Hypothalamus (tissue), 51 donors: ENCODE data around the gene SPINK8.
"Not testable (repeated sequence)": the region's sequence is repeated elsewhere in the genome, so short reads cannot be mapped to it uniquely, and the experiment has no call there.

Source experiments
- DNase-seq, 51 donors: peaks; one replicate each; lab custom pipeline; 2025; lab: John Stamatoyannopoulos, UW

SPINK8 gene

GRCh38 chr3:48333346-48334245 lies at the start of gene SPINK8:
Gene SPINK8, minus strand, starts transcription at chr3:48333661. Its CDS starts 5,320 bp downstream, at chr3:48328341.
- not testable (repeated sequence) for DNase-seq

- DNase-seq, result no peak
Observed at GRCh38 chr3:48372862-48373435, 39.5 kb upstream of the SPINK8 start.

- DNase-seq, result no peak
Observed at GRCh38 chr3:48372377-48372770, 38.9 kb upstream of the SPINK8 start.

GRCh38 chr3:48371651-48372376 lies 38.4 kb upstream of the SPINK8 start, which contains the start of gene FBXW12:
Gene FBXW12, plus strand, starts transcription at chr3:48372219. Its CDS starts 549 bp downstream, at chr3:48372768.
- DNase-seq, result no peak

GRCh38 chr3:48370333-48370713 lies 36.9 kb upstream of the SPINK8 start:
- DNase-seq, result no peak

GRCh38 chr3:48369693-48370332 lies 36.4 kb upstream of the SPINK8 start:
- no peak for DNase-seq

- DNase-seq, result peak in 3 of 51 donors; percentile 2 to 13 (median 5)
Observed at GRCh38 chr3:48367201-48367600, 33.7 kb upstream of the SPINK8 start.

GRCh38 chr3:48364840-48365239 lies 31.4 kb upstream of the SPINK8 start:
- DNase-seq, result no peak

- no peak for DNase-seq
Observed at GRCh38 chr3:48361928-48362327, 28.5 kb upstream of the SPINK8 start.

- DNase-seq, result no peak
Observed at GRCh38 chr3:48356419-48356818, 23.0 kb upstream of the SPINK8 start.

- DNase-seq, result no peak
Observed at GRCh38 chr3:48353987-48354386, 20.5 kb upstream of the SPINK8 start.

GRCh38 chr3:48352546-48352945 lies 19.1 kb upstream of the SPINK8 start:
- DNase-seq, result no peak

GRCh38 chr3:48347500-48347899 lies 14.0 kb upstream of the SPINK8 start:
- DNase-seq, result no peak

- DNase-seq, result no peak
Observed at GRCh38 chr3:48345946-48346572, 12.6 kb upstream of the SPINK8 start.

GRCh38 chr3:48344867-48345507 lies 11.5 kb upstream of the SPINK8 start:
- no peak for DNase-seq

GRCh38 chr3:48343432-48343831 lies 10.0 kb upstream of the SPINK8 start:
- no peak for DNase-seq

- DNase-seq, result no peak
Observed at GRCh38 chr3:48338635-48339034, 5.2 kb upstream of the SPINK8 start.

GRCh38 chr3:48337536-48337935 lies 4.1 kb upstream of the SPINK8 start:
- not testable (repeated sequence) for DNase-seq

GRCh38 chr3:48335286-48335685 lies 1.8 kb upstream of the SPINK8 start:
- DNase-seq, result peak in 1 of 51 donors; percentile 5

- no peak for DNase-seq
Observed at GRCh38 chr3:48334605-48335004, 1.1 kb upstream of the SPINK8 start.
